Prostate gland (tissue), 2 donors: ENCODE measurements around the gene KL. TPM values are rescaled to one million over a fixed set of nuclear protein-coding genes. Genes with fewer than 3 reads are reported as not detected.

Experiments
- DNase-seq: peaks from one replicate; pipeline ENCODE4 v3.0.0-alpha.2; 2019; ENCODE audit warnings: low spot score
- H3K27ac ChIP-seq, 2 donors: fragments of 200-600 bp; sonication (generic); 2 replicates each; pipeline ENCODE4 v1.5.1; 2017 to 2019
- H3K27me3 ChIP-seq: fragments of 200-600 bp; sonication (generic); replicated peaks from 2 replicates; pipeline ENCODE4 v1.5.1; 2019; ENCODE audit not compliant: insufficient read depth
- H3K36me3 ChIP-seq, 2 donors: fragments of 200-600 bp; sonication (generic); 1 replicate in 1 of 2; 2 replicates in 1 of 2; pipeline versions ENCODE4 v1.5.1 to v1.8.1; 2017 to 2019
- H3K4me1 ChIP-seq: fragments of 200-600 bp; sonication (generic); replicated peaks from 2 replicates; pipeline ENCODE4 v1.5.1; 2019
- H3K4me3 ChIP-seq, 2 donors: fragments of 200-600 bp; sonication (generic); 2 replicates each; pipeline ENCODE4 v1.5.1; 2017 to 2019
- H3K9me3 ChIP-seq: fragments of 200-600 bp; sonication (generic); 2 replicates; pipeline ENCODE4 v1.5.1; 2017
- CTCF ChIP-seq, 4 experiments: fragments of 200-600 bp in 2 of 4; fragments of 450-650 bp in 2 of 4; sonication (generic) in 2 of 4; IDR thresholded peaks; 1 replicate in 3 of 4; 2 replicates in 1 of 4; pipeline ENCODE4 v1.5.1; 2016 to 2019; ENCODE audit warnings: antibody characterized with exemption in 4 of 4, mild to moderate bottlenecking in 2 of 4, moderate library complexity in 2 of 4
- POLR2A ChIP-seq: fragments of 450-650 bp; IDR thresholded peaks from one replicate; pipeline ENCODE4 v1.6.1; 2016; ENCODE audit warnings: antibody characterized with exemption, mild to moderate bottlenecking
- POLR2AphosphoS5 ChIP-seq: sonication (generic); formaldehyde crosslinking; IDR thresholded peaks from one replicate; pipeline ENCODE4 v1.6.1; 2017; ENCODE audit warnings: antibody characterized with exemption
- WGBS: methylation state at CpG from one replicate; pipeline ENCODE4 v1.1.5; 2018; 5-methylcytosine and 5-hydroxymethylcytosine counted together
- intact Hi-C: fragments of 100-400 bp; cut with DNase I; formaldehyde crosslinking; loops from one replicate; pipeline ENCODE4 v1.14.2; 2022
- total RNA-seq, 2 donors: library from RNA; depleted of rRNA; stranded (reverse); fragments of >200 nt; gene quantifications; one replicate each; pipeline ENCODE4 v1.1.0, GENCODE V29; 2016

The KL gene
- total RNA-seq, 2 donors from 2014 or later, result 13.9 to 46.8 TPM

- Histone ChIP-seq H3K27me3 (no peaks in the 10 kb centered on the region), H3K36me3 (no peaks in the 10 kb centered on the region), H3K4me1 (no peaks in the 10 kb centered on the region), H3K9me3 (no peaks in the 10 kb centered on the region), H3K4me3 (no peak overlapping the region), H3K27ac (no peak overlapping the region)
- intact Hi-C loops, result no loop called here
- WGBS, result 40% methylated on average over 8 of the region's 8 CpGs
- no peak for DNase-seq
- TF ChIP-seq POLR2A (no peak), POLR2AphosphoS5 (no peak), CTCF (IDR thresholded peaks at IDR 0.05) (no peak)
Measured at GRCh38 chr13:32988608-32989289, 27.5 kb upstream of the KL start.

GRCh38 chr13:32989290-32989667 is 26.9 kb upstream of the KL start:
- no peak for DNase-seq
- 66% methylated on average over 3 of the region's 3 CpGs for WGBS
- Histone ChIP-seq H3K36me3 (no peaks in the 10 kb centered on the region), H3K27me3 (no peaks in the 10 kb centered on the region), H3K27ac (no peak overlapping the region), H3K4me3 (no peak overlapping the region), H3K4me1 (no peaks in the 10 kb centered on the region), H3K9me3 (no peaks in the 10 kb centered on the region)
- TF ChIP-seq POLR2A (no peak), CTCF (IDR thresholded peaks at IDR 0.05) (no peak), POLR2AphosphoS5 (no peak)
- intact Hi-C loops, result no loop called here

- WGBS, result 84% methylated on average over 3 of the region's 3 CpGs
- no peak for DNase-seq
- Histone ChIP-seq H3K4me3 (no peak overlapping the region), H3K27me3 (no peaks in the 10 kb centered on the region), H3K27ac (no peak overlapping the region), H3K36me3 (no peaks in the 10 kb centered on the region), H3K4me1 (no peaks in the 10 kb centered on the region), H3K9me3 (no peaks in the 10 kb centered on the region)
- intact Hi-C loops, result no loop called here
- TF ChIP-seq POLR2AphosphoS5, result no peak
- TF ChIP-seq POLR2A, result no peak
- no peak for TF ChIP-seq CTCF (IDR thresholded peaks at IDR 0.05)
Measured at GRCh38 chr13:32989942-32990341, 26.3 kb upstream of the KL start.

- TF ChIP-seq POLR2A, result no peak
Measured at GRCh38 chr13:32993145-32993544, 23.1 kb upstream of the KL start.

GRCh38 chr13:32997399-32997798 is 18.8 kb upstream of the KL start:
- H3K4me3 ChIP-seq, result no peak overlapping the region
- H3K27ac ChIP-seq, result no peak overlapping the region
- 95% methylated on average over 2 of the region's 2 CpGs for WGBS
- H3K4me1 ChIP-seq, result no peaks in the 10 kb centered on the region
- H3K27me3 ChIP-seq, result no peaks in the 10 kb centered on the region
- intact Hi-C loops, result no loop called here
- no peaks in the 10 kb centered on the region for H3K36me3 ChIP-seq
- TF ChIP-seq POLR2AphosphoS5 (no peak), CTCF (IDR thresholded peaks at IDR 0.05) (no peak), POLR2A (no peak)
- DNase-seq, result no peak
- H3K9me3 ChIP-seq, result no peaks in the 10 kb centered on the region

More at GRCh38 chr13:32993145-32993544, 23.1 kb upstream of the KL start:
- DNase-seq, result no peak
- WGBS, result 74% methylated on average over 8 of the region's 8 CpGs
- no peaks in the 10 kb centered on the region for H3K36me3 ChIP-seq
- H3K27ac ChIP-seq, result no peak overlapping the region
- H3K9me3 ChIP-seq, result no peaks in the 10 kb centered on the region
- no peaks in the 10 kb centered on the region for H3K27me3 ChIP-seq
- intact Hi-C loops, result no loop called here
- H3K4me1 ChIP-seq, result no peaks in the 10 kb centered on the region
- no peak overlapping the region for H3K4me3 ChIP-seq
